Measurements from ENCODE around the gene COPS7A.

DNA sequence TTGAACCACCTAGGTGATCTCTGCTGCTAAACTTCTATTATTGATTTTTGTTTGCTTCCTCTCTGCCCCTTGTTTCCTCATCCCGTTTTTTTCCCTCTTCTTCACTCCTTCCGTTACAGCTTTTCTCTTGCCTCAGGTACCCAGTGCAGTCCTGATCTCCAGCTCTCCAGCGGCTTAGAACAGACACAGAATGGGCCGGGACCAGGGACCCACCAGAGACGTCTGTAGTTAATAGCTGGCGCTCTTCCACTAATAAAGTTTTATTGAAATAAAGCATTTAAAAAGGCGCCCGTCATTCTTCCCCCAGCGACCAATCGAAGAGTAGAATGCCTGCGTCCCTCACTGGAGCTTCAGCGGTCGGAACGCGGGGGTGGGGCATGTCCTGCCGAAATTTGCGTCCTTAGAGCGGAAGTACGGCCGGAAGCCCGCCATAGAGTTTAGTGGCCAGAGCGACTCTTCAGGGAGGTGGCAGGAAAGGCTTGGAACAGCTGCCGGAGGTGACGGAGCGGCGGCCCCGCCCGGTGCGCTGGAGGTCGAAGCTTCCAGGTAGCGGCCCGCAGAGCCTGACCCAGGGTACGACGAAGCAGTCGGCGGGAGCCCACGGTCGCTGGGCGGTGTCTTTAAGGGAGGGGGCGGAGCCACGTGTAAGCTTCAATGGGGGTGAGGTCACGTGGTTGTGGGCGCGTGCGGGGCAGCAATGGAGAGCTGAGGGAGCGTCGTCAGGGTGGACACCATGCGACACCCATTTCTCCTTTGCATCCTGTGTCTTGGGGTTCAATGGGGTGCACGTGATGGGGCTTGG, at the start of gene COPS7A:
- TF ChIP-seq CTCF (conservative IDR thresholded peaks at IDR 0.05; ENCODE audit: low read depth, low read length): no peak
- TF ChIP-seq EZH2phosphoT487 (IDR thresholded peaks at IDR 0.05; ENCODE audit: borderline replicate concordance, low read length): no peak
- no peak for TF ChIP-seq EZH2 (IDR thresholded peaks at IDR 0.05; ENCODE audit: low read length, unreplicated experiment)

Data from PC-3 (cell line).